HEK293T (cell line): ENCODE data around the gene ATP1B3.

Experiments used
- CTCF ChIA-PET: fragments of 350-600 bp; formaldehyde crosslinking; extraction: SDS; loops from one replicate; lab custom pipeline; 2021; ENCODE audit warnings: antibody characterized with exemption, inconsistent platforms; lab: Yijun Ruan, JAX
- POLR2A ChIA-PET: fragments of 350-600 bp; formaldehyde crosslinking; extraction: SDS; loops from one replicate; lab custom pipeline; 2020; ENCODE audit warnings: antibody characterized with exemption, inconsistent platforms; lab: Yijun Ruan, JAX
- DNase-seq: peaks from one replicate; pipeline ENCODE4 v3.0.0; 2012; ENCODE audit warnings: mixed read lengths; ENCODE audit errors: extremely low spot score
- ARNT ChIP-seq: fragments of 450-650 bp; IDR thresholded peaks from 2 replicates; pipeline ENCODE4 v1.6.1; 2017; ENCODE audit warnings: mild to moderate bottlenecking
- BHLHE40 ChIP-seq: fragments of 450-650 bp; IDR thresholded peaks from 2 replicates; pipeline ENCODE4 v1.6.1; 2016; ENCODE audit warnings: mild to moderate bottlenecking, moderate library complexity, borderline replicate concordance
- CTBP1 ChIP-seq: fragments of 450-650 bp; IDR thresholded peaks from 2 replicates; pipeline ENCODE4 v1.6.1; 2016; ENCODE audit warnings: borderline replicate concordance
- ELF4 ChIP-seq: fragments of 450-650 bp; IDR thresholded peaks from 2 replicates; pipeline ENCODE4 v1.6.1; 2017; ENCODE audit warnings: antibody characterized with exemption
- FOXA1 ChIP-seq: fragments of 450-650 bp; IDR thresholded peaks from 2 replicates; pipeline ENCODE4 v1.6.1; 2016; ENCODE audit warnings: mild to moderate bottlenecking
- FOXK2 ChIP-seq: fragments of 450-650 bp; IDR thresholded peaks from 2 replicates; pipeline ENCODE4 v1.6.1; 2016; ENCODE audit warnings: mild to moderate bottlenecking
- FOXM1 ChIP-seq: fragments of 450-650 bp; IDR thresholded peaks from 2 replicates; pipeline ENCODE4 v1.6.1; 2017; ENCODE audit warnings: mild to moderate bottlenecking, borderline replicate concordance
- HDGF ChIP-seq: fragments of 450-650 bp; IDR thresholded peaks from 2 replicates; pipeline ENCODE4 v1.6.1; 2017; ENCODE audit warnings: antibody characterized with exemption, borderline replicate concordance
- L3MBTL2 ChIP-seq: fragments of 450-650 bp; conservative IDR thresholded peaks from 2 replicates; pipeline ENCODE4 v1.6.1; 2016; ENCODE audit warnings: mild to moderate bottlenecking
- LEF1 ChIP-seq: fragments of 450-650 bp; IDR thresholded peaks from 2 replicates; pipeline ENCODE4 v1.6.1; 2017; ENCODE audit warnings: mild to moderate bottlenecking, borderline replicate concordance
- NFRKB ChIP-seq: fragments of 450-650 bp; IDR thresholded peaks from 2 replicates; pipeline ENCODE4 v1.6.1; 2016; ENCODE audit warnings: mild to moderate bottlenecking, moderate library complexity
- SP1 ChIP-seq: fragments of 450-650 bp; IDR thresholded peaks from 2 replicates; pipeline ENCODE4 v1.6.1; 2017
- SUZ12 ChIP-seq: fragments of 450-650 bp; IDR thresholded peaks from 2 replicates; pipeline ENCODE4 v1.6.1; 2016; ENCODE audit warnings: mild to moderate bottlenecking
- TARDBP ChIP-seq: fragments of 450-650 bp; IDR thresholded peaks from 2 replicates; pipeline ENCODE4 v1.6.1; 2016
- ZNF384 ChIP-seq: fragments of 450-650 bp; IDR thresholded peaks from 2 replicates; pipeline ENCODE4 v1.6.1; 2016
- TF ChIP-seq, protein P1 (sequence below): fragments of 450-650 bp; IDR thresholded peaks from 2 replicates; pipeline ENCODE4 v1.6.1; 2016

Gene ATP1B3

DNA sequence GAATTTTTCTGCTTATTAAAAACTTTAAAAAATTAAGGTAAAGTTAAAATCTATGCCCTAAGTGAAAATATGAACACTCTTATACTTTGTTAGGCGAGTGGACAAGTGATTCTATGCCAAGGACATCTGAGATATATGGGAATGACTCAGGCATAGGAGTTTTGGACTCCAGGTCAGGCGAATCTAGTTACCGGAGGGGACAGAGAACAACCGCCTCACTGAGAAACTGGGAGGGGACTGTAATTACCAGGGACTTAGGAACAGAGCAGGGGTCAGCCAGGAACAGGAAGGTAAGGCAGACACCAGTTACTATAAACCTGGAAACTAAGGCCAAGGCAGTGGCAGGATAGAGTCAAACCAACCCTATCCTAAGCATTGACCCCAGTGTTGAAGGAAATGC, 16.8 kb upstream of the ATP1B3 start:
- no peak for DNase-seq
- TF ChIP-seq, protein P1, sequence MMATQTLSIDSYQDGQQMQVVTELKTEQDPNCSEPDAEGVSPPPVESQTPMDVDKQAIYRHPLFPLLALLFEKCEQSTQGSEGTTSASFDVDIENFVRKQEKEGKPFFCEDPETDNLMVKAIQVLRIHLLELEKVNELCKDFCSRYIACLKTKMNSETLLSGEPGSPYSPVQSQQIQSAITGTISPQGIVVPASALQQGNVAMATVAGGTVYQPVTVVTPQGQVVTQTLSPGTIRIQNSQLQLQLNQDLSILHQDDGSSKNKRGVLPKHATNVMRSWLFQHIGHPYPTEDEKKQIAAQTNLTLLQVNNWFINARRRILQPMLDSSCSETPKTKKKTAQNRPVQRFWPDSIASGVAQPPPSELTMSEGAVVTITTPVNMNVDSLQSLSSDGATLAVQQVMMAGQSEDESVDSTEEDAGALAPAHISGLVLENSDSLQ, result no peak
- TF ChIP-seq TARDBP (no peak), FOXM1 (no peak), BHLHE40 (no peak), FOXK2 (no peak), SP1 (no peak), HDGF (no peak), NFRKB (no peak), CTBP1 (no peak), ELF4 (no peak), ARNT (no peak), SUZ12 (no peak), ZNF384 (no peak)
- POLR2A ChIA-PET, result no interaction called here
- CTCF ChIA-PET, result no interaction called here

DNA sequence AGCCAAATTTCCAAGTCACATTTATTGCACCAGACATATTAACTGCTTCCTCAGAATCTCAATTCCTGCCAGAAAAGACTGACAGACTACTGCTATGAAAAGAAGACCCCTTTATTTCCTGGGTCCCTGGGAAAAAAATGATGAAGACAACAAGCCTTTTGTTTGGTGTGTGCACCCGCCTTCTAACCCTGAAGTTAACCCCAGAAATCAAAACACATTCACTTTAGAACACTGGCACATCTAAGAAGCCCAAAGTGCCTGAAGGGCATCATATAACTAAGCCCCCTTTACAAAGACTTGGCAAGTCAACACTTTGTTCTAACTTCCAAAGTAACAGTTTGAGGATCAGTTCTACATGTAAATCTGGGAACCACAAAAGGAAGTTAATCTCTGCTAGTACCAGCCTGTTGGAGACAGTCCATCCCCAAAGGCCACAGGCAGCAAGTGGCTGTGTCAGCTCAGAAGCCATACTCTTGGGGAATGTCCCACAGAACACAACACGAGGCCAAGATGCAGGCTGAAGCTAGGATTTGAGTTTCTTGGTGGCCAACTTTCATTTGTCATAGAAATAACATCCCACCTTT, 16.3 kb upstream of the ATP1B3 start:
- no peak for DNase-seq
- POLR2A ChIA-PET, result interaction anchor here (0.6 kb wide), 1 partner anchor 9 kb away, joined by 3 read pairs; no protein-coding TSS in a partner anchor
- CTCF ChIA-PET, result interaction anchor here (0.5 kb wide), 1 partner anchor 31 kb away, joined by 3 read pairs; no protein-coding TSS in a partner anchor
- no peak for TF ChIP-seq FOXM1
- TF ChIP-seq FOXK2, result no peak
- TF ChIP-seq FOXA1, result no peak
- no peak for TF ChIP-seq NFRKB
- TF ChIP-seq ZNF384, result no peak
- TF ChIP-seq L3MBTL2, result no peak
- TF ChIP-seq LEF1, result no peak
- no peak for TF ChIP-seq BHLHE40
- TF ChIP-seq SP1, result no peak
- TF ChIP-seq HDGF, result no peak
- no peak for TF ChIP-seq TARDBP
- no peak for TF ChIP-seq SUZ12

DNA sequence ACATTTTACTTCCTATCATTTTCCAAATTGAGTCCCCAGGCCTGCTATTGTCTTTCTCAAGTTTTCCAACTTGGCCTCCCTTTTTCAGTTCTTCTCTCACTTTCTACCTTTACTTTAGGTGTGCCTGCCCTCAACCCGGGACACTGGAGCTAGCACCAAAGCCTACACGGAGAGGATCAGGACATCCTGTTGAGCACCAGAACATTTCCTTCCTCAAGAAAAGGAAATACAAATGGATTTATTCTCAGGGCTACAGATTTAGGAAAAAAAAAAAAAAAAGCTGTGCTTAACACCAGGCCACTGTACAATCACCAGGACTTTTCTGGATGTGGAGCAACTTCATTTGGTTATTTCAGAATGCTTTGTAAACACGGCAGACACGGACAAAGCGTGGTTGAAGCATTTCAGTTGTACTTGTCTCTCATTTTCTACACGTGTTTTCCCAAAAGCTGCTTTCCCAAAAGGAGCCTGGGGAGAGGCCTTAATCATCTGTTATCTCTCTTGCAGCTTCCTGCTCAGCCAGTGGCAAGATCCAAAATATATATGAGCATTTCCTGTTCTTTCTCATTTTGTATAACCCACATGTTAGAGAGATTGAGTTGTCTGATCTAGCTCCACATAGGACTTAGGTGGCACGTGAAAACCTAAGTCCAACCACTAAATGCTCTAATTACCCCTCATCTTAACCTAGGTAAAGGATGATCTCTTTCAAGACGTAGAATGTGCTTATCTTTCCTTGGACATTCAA, 15.5 kb upstream of the ATP1B3 start:
- ChIA-PET CTCF (interaction anchor here (0.5 to 0.6 kb wide), 2 partner anchors 31 to 448 kb away, joined by 3 read pairs; no protein-coding TSS in a partner anchor), POLR2A (interaction anchor here (0.6 kb wide), 1 partner anchor 9 kb away, joined by 3 read pairs; no protein-coding TSS in a partner anchor)
- TF ChIP-seq LEF1 (no peak), FOXM1 (no peak), CTBP1 (no peak), ZNF384 (no peak), SP1 (no peak), HDGF (no peak), NFRKB (no peak), FOXA1 (no peak), SUZ12 (no peak), FOXK2 (no peak)
- TF ChIP-seq, protein P1, result no peak
- DNase-seq, result no peak

DNA sequence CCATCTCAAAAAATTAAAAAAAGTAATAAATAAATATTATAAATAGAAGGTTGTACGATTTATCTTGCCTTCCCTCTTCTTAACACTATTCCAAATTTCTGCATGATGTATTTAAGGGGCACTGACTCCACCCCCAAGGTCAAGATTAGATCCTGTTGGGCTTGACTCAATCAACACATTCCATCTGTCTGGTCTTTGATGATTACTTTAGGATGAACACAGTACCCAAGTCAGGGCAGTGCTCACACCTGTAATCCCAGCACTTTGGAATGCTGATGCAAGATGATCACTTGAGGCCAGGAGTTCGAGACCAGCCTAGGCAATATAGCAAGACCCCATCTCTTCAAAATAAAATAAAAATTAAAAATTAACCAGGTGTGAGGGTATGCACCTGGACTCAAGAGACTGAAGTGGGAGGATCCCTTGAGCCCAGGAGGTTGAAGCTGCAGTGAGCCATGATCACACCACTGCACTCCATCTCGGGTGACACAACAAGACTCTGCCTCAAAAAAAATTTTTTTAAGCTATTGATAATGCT, 14.1 kb upstream of the ATP1B3 start:
- POLR2A ChIA-PET, result no interaction called here
- DNase-seq, result no peak
- TF ChIP-seq CTBP1, result no peak
- TF ChIP-seq FOXK2, result no peak
- no peak for TF ChIP-seq LEF1
- CTCF ChIA-PET, result no interaction called here

DNA sequence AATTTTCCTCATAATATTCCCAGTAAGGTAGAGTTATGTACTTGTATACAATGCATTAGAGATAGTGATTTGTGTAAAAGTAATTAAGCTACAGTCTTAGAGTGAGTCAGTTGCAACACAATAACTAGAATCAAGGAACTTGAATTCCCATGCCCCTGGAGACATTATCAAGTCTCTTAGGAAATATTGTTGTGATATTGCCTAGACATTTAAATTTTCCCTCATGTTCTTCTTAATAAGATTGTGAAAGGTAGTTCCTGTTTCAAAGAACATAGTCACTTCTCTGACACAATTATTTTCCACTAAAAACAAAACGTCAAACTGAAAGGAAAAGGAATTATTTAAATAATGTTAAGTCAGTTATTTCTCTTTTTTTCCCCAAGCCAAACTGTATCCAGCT, 13.0 kb upstream of the ATP1B3 start:
- no peak for DNase-seq
- no peak for TF ChIP-seq BHLHE40
- TF ChIP-seq TARDBP, result no peak
- POLR2A ChIA-PET, result no interaction called here
- CTCF ChIA-PET, result no interaction called here

DNA sequence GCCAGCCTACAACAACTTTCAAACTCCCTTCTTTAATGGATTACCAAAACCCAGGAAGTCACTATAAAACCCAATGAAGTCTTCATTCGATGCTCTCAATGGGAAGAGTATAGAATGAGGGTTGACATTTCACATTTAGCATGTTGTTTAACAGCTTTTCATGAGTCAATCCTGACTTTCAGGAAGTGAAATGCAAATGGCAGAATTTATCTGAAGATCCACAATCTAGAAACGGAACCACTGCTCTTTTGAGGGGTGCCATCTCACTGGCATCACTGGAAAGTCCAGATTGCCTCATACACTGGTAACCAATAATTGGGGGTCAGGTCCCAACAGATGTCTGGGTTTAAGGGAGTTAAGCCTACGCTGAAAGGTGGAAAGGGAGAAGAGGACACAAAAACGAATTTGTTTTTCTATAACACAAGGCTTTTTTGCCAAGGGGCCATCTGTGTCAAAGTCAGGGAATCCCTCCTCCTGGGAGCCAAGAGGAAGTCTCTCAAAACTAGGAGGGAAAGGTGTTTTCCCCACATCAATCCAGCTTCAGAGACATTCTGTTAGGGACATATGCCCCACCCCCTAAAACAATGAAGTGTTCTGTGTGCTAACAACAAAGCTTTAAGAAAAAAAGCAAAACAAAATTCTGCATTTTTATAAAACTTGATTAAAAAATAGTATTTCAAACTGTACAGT, 12.0 kb upstream of the ATP1B3 start:
- no peak for DNase-seq
- TF ChIP-seq SP1 (no peak), BHLHE40 (no peak), ZNF384 (no peak), TARDBP (no peak), ELF4 (no peak), ARNT (no peak), FOXM1 (no peak), HDGF (no peak), SUZ12 (no peak), L3MBTL2 (no peak), FOXK2 (no peak), FOXA1 (no peak), NFRKB (no peak), CTBP1 (no peak), LEF1 (no peak)
- TF ChIP-seq, protein P1, result no peak
- ChIA-PET POLR2A (no interaction called here), CTCF (no interaction called here)
